ENCODE data around the gene KCNN3. TPM values are rescaled to one million over a fixed set of nuclear protein-coding genes. Genes with fewer than 3 reads are reported as not detected.

KCNN3 gene
- total RNA-seq, 4 donors from 2014 or later: 0.30 to 0.72 (median 0.37) TPM

GRCh38 chr1:154801234-154802011, 68.7 kb downstream of the KCNN3 start:
- no peak overlapping the region for H3K4me3 ChIP-seq
- no peaks in the 10 kb centered on the region for H3K9me3 ChIP-seq
- 75% methylated on average over 16 of the region's 16 CpGs for WGBS
- H3K4me1 ChIP-seq: peaks cover 2% of the 10 kb centered on the region
- DNase-seq (ENCODE audit: low spot score in 2 of 2): no peak
- H3K27me3 ChIP-seq: peaks cover 7% of the 10 kb centered on the region
- no peak overlapping the region for H3K27ac ChIP-seq
- TF ChIP-seq POLR2AphosphoS5 (IDR thresholded peaks at IDR 0.05): no peak
- no peak for TF ChIP-seq EP300 (IDR thresholded peaks at IDR 0.05)
- TF ChIP-seq POLR2A (IDR thresholded peaks at IDR 0.05): no peak
- TF ChIP-seq CTCF (IDR thresholded peaks at IDR 0.05): no peak
- no peaks in the 10 kb centered on the region for H3K36me3 ChIP-seq

- no peak for TF ChIP-seq CTCF (IDR thresholded peaks at IDR 0.05)
- no peak for TF ChIP-seq POLR2A (IDR thresholded peaks at IDR 0.05)
- TF ChIP-seq POLR2AphosphoS5 (IDR thresholded peaks at IDR 0.05): no peak
- no peak for TF ChIP-seq EP300 (IDR thresholded peaks at IDR 0.05)
- 96% methylated on average over 5 of the region's 5 CpGs for WGBS
- H3K4me3 ChIP-seq: no peak overlapping the region
- no peaks in the 10 kb centered on the region for H3K9me3 ChIP-seq
- peaks cover 3% of the 10 kb centered on the region for H3K27me3 ChIP-seq
- no peak overlapping the region for H3K27ac ChIP-seq
- peaks cover 6% of the 10 kb centered on the region for H3K4me1 ChIP-seq
- no peaks in the 10 kb centered on the region for H3K36me3 ChIP-seq
- no peak for DNase-seq (ENCODE audit: low spot score in 2 of 2)
Observed at GRCh38 chr1:154799188-154799587, 70.9 kb downstream of the KCNN3 start.

GRCh38 chr1:154798645-154799044, 71.4 kb downstream of the KCNN3 start:
- WGBS: 88% methylated on average over 1 of the region's 1 CpG
- Histone ChIP-seq H3K27ac (no peak overlapping the region), H3K27me3 (peaks cover 3% of the 10 kb centered on the region), H3K4me3 (no peak overlapping the region), H3K9me3 (no peaks in the 10 kb centered on the region), H3K36me3 (no peaks in the 10 kb centered on the region), H3K4me1 (peaks cover 6% of the 10 kb centered on the region)
- no peak for TF ChIP-seq POLR2A (IDR thresholded peaks at IDR 0.05)
- TF ChIP-seq CTCF (IDR thresholded peaks at IDR 0.05): no peak
- TF ChIP-seq EP300 (IDR thresholded peaks at IDR 0.05): no peak
- no peak for DNase-seq (ENCODE audit: low spot score in 2 of 2)

- WGBS: 91% methylated on average over 6 of the region's 6 CpGs
- no peak for DNase-seq (ENCODE audit: low spot score in 2 of 2)
- Histone ChIP-seq H3K4me1 (peaks cover 6% of the 10 kb centered on the region), H3K27me3 (peaks cover 3% of the 10 kb centered on the region), H3K27ac (no peak overlapping the region), H3K36me3 (no peaks in the 10 kb centered on the region), H3K9me3 (no peaks in the 10 kb centered on the region), H3K4me3 (no peak overlapping the region)
- TF ChIP-seq POLR2AphosphoS5 (IDR thresholded peaks at IDR 0.05): no peak
- TF ChIP-seq POLR2A (IDR thresholded peaks at IDR 0.05): no peak
- no peak for TF ChIP-seq CTCF (IDR thresholded peaks at IDR 0.05)
- TF ChIP-seq EP300 (IDR thresholded peaks at IDR 0.05): no peak
Observed at GRCh38 chr1:154797175-154797574, 72.9 kb downstream of the KCNN3 start.

GRCh38 chr1:154796303-154796892, 73.7 kb downstream of the KCNN3 start:
- TF ChIP-seq POLR2AphosphoS5 (IDR thresholded peaks at IDR 0.05): no peak
- no peak for TF ChIP-seq POLR2A (IDR thresholded peaks at IDR 0.05)
- TF ChIP-seq EP300 (IDR thresholded peaks at IDR 0.05): no peak
- TF ChIP-seq CTCF (IDR thresholded peaks at IDR 0.05): no peak
- Histone ChIP-seq H3K4me1 (peaks cover 11% of the 10 kb centered on the region), H3K4me3 (no peak overlapping the region), H3K36me3 (no peaks in the 10 kb centered on the region), H3K9me3 (no peaks in the 10 kb centered on the region), H3K27me3 (peaks cover 9% of the 10 kb centered on the region), H3K27ac (no peak overlapping the region)
- DNase-seq (ENCODE audit: low spot score in 2 of 2): no peak
- 45% methylated on average over 15 of the region's 15 CpGs for WGBS
